Large intestine (tissue), 3 donors: Measurements from ENCODE around the gene EXOSC9. TPM values are rescaled to one million over a fixed set of nuclear protein-coding genes. Genes with fewer than 3 reads are reported as not detected.

Experiments used
- DNase-seq, 2 donors: peaks; one replicate each; pipeline versions ENCODE4 v3.0.0 to v3.0.0-alpha.2; 2013
- H3K27ac ChIP-seq: one replicate; pipeline ENCODE4 v1.5.1; 2013; ENCODE audit warnings: low read length
- H3K27me3 ChIP-seq: 2 replicates; pipeline ENCODE4 v1.6.1; 2013; ENCODE audit warnings: low read length; ENCODE audit not compliant: control insufficient read depth, insufficient read depth
- H3K36me3 ChIP-seq: 2 replicates; pipeline ENCODE4 v1.6.1; 2013; ENCODE audit warnings: low read length; ENCODE audit not compliant: control insufficient read depth, insufficient read depth
- H3K4me1 ChIP-seq: one replicate; pipeline ENCODE4 v1.6.1; 2013; ENCODE audit warnings: low read length; ENCODE audit not compliant: control insufficient read depth, insufficient read depth
- H3K4me3 ChIP-seq: one replicate; pipeline ENCODE4 v1.5.1; 2013; ENCODE audit warnings: low read length
- H3K9me3 ChIP-seq: one replicate; pipeline ENCODE4 v1.6.1; 2013; ENCODE audit warnings: mild to moderate bottlenecking, low read depth, low read length, moderate library complexity; ENCODE audit not compliant: control insufficient read depth
- WGBS: methylation state at CpG from one replicate; pipeline ENCODE4 v1.1.5; 2013; ENCODE audit warnings: low lambda C conversion rate; ENCODE audit not compliant: insufficient coverage; 5-methylcytosine and 5-hydroxymethylcytosine counted together
- polyA plus RNA-seq: library from polyadenylated mRNA; unstranded; fragments of 120-200 nt; gene quantifications from one replicate; pipeline ENCODE4 v1.2.1, GENCODE V29; 2013

Gene EXOSC9
- polyA plus RNA-seq, 1 donor, result 29.0 TPM

DNA sequence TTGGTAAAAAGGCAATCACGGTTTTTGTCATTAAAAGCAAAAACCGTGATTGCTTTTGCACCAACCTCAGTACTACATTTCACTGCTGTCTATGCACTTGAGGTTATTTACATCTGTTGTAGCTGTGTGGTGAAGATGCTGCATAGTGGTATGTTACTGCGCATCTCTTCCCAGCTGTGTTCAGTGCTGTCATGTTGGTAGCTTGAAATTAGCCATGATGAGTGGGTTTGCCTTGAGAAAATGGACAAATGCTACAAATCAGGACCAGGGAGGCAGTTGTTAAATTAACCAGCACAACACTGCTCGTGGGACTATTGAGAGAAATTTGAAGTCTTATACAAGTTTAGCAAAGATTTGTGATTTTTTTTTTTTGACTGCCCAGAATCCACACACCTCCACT is 34.0 kb upstream of the EXOSC9 start:
- no peak for DNase-seq
- no peaks in the 10 kb centered on the region for H3K4me1 ChIP-seq
- H3K27me3 ChIP-seq, result peaks cover 71% of the 10 kb centered on the region
- H3K4me3 ChIP-seq, result no peak overlapping the region
- no peaks in the 10 kb centered on the region for H3K9me3 ChIP-seq
- no peak overlapping the region for H3K27ac ChIP-seq
- H3K36me3 ChIP-seq, result no peaks in the 10 kb centered on the region
- no CpG with 5 or more reads among the region's 4 CpGs for WGBS

DNA sequence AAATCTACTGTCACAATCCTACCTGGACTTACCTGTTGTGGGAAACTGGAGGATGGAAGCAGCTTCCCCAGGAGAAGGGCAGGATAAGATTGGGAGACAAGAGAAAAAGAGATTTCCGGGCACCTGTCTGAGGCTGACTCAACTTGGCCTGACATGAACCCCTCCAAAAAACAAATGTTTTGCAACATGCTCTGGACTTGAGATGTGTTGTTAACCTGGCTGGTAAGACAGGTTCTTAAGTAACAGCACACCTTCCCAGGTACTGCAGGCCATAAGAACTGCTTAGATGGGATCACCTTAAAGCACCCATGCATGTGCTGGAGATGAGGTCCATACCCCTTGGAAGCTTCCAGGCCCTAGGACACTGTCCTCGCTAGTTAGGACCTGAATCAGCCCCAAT is 31.8 kb upstream of the EXOSC9 start:
- no peak overlapping the region for H3K27ac ChIP-seq
- H3K4me3 ChIP-seq, result no peak overlapping the region
- peaks cover 55% of the 10 kb centered on the region for H3K27me3 ChIP-seq
- DNase-seq, result no peak
- H3K36me3 ChIP-seq, result no peaks in the 10 kb centered on the region
- no CpG with 5 or more reads among the region's 2 CpGs for WGBS
- H3K4me1 ChIP-seq, result no peaks in the 10 kb centered on the region
- no peaks in the 10 kb centered on the region for H3K9me3 ChIP-seq

DNA sequence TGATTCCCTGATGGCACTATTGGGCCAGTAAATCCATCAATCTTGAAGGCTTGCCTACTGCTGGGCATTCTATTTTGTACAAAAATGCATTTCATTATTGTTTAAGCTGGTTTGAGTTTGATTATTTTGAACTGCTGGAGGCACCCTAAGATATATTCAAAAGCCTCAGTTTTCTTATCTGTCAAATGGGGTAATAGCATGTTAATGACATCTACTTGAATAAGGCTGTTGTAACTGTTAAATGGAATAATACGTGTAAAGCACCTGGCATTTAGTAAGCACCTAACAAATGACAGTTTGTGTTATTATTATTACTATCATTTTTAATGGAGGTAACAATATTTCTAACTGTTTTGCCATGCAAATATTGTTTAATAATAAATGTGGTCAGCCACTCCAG is 29.3 kb upstream of the EXOSC9 start:
- Histone ChIP-seq H3K4me3 (no peak overlapping the region), H3K9me3 (no peaks in the 10 kb centered on the region), H3K36me3 (no peaks in the 10 kb centered on the region), H3K27ac (no peak overlapping the region), H3K4me1 (no peaks in the 10 kb centered on the region), H3K27me3 (peaks cover 29% of the 10 kb centered on the region)
- 100% methylated on average over 1 of the region's 1 CpG for WGBS
- no peak for DNase-seq

DNA sequence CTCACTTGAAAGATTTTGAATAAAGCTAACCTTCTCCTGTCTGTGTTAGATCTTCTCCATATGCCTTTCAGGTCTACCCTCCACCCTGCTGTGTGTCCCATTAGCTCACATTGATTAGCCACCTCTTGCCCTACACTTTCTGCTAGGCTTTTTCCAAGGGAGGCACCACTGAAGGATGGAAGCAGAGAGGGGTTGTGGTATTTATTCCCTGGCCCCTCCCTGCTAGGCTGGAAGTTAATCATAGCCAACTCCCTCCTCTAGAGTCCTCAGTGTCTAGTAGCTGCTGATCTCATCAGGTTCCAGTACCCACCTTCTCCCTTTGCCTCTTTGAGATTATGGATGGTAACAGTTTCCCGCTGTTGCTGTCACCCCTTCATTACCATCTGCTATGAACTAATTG is 27.2 kb upstream of the EXOSC9 start:
- WGBS, result 60% methylated on average over 1 of the region's 1 CpG
- DNase-seq, result no peak
- Histone ChIP-seq H3K27me3 (peaks cover 24% of the 10 kb centered on the region), H3K9me3 (no peaks in the 10 kb centered on the region), H3K27ac (no peak overlapping the region), H3K4me1 (no peaks in the 10 kb centered on the region), H3K4me3 (no peak overlapping the region), H3K36me3 (no peaks in the 10 kb centered on the region)

DNA sequence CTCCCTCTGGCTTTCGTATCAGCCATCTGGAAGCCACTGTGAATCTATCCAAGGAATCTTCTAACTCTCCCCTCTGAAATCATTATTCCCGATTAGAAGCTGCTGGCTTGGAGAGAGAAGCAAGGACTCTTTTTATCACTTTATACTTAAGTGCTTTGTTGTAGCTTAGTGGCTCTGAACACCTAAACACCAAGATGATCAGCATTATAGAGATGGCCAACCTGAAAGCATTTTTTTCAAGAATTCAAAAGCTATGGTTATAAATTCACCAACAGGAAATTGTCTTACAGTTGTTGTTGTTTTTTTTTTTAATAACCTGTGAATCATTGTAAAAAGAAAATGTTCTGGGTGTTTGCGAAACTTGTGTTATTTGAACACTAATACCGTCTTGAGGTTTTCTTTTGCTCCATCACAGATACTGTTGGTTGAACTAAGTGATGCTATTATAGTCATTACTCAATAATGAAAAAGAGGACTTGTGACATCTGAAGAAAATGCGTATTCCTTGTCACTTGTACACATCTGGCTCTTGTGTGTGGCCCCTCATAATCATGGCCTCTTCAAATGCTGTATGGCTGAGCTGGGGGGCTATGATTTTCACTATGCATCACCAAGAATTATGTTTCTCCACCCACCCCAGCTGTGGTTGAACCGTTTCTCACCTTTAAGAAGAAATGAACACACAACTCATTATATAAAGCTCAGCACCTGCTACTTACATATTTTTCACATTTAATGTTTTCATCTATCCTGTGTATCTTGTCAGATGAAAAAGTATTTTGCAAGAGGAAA is 24.3 kb upstream of the EXOSC9 start:
- no peaks in the 10 kb centered on the region for H3K9me3 ChIP-seq
- WGBS, result 100% methylated on average over 1 of the region's 6 CpGs

DNA sequence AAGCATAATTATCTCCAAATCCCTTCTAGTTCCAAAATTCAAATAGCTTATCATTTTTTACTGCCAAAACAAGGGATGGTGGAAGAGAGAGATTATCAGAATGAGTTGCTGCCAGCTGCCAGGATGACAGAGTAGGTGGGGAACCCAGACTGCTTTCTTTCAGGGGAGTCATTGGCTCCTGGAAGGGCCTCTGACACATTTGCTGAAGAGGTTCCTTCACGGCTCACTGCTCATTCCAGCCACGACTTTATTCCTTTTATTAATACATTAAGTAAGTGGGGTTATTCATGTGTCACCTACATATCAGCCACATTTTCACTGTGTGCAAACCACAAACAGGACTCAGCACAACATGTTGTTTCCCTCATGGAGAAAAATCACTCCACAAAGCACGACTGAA is 23.5 kb upstream of the EXOSC9 start:
- no peak overlapping the region for H3K27ac ChIP-seq
- H3K4me3 ChIP-seq, result no peak overlapping the region
- no peak for DNase-seq
- H3K36me3 ChIP-seq, result no peaks in the 10 kb centered on the region
- 0% methylated on average over 1 of the region's 3 CpGs for WGBS
- H3K27me3 ChIP-seq, result peaks cover 8% of the 10 kb centered on the region
- H3K4me1 ChIP-seq, result no peaks in the 10 kb centered on the region
- H3K9me3 ChIP-seq, result no peaks in the 10 kb centered on the region

More for the DNA sequence above, 24.3 kb upstream of the EXOSC9 start:
- Histone ChIP-seq H3K27me3 (peaks cover 8% of the 10 kb centered on the region), H3K4me1 (no peaks in the 10 kb centered on the region), H3K27ac (no peak overlapping the region), H3K4me3 (no peak overlapping the region), H3K36me3 (no peaks in the 10 kb centered on the region)
- no peak for DNase-seq

DNA sequence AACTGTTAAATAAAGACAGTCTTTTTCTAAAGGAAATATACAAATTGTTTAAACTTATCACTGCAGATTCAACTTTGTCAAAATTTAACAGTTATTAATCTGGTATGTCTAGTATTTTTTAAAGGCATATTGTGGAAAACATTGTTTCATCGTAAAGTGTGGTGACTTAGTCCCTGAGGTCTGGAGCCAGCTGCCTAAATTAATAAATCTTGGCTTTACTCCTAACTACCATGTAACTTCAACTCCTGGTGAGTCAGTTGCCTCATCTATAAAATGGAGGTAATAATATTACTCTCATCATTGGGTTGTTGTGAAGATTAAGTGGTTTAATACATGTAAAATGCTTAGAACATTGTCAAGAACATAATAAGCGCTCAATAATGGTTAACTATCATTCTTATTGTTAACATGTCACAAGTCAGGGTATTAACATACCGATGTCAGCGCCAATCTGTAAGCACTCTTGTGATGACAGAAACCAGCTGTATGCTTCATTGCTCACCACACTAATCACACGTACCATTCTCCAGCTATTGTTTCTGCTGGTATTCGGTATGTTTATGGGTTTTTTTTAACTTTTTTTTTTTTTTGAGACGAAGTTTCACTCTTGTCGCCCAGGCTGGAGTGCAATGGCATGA is 22.0 kb upstream of the EXOSC9 start:
- no peak for DNase-seq
- Histone ChIP-seq H3K36me3 (no peaks in the 10 kb centered on the region), H3K9me3 (no peaks in the 10 kb centered on the region), H3K4me3 (no peak overlapping the region), H3K27ac (no peak overlapping the region), H3K4me1 (no peaks in the 10 kb centered on the region), H3K27me3 (peaks cover 8% of the 10 kb centered on the region)
- 83% methylated on average over 2 of the region's 8 CpGs for WGBS

DNA sequence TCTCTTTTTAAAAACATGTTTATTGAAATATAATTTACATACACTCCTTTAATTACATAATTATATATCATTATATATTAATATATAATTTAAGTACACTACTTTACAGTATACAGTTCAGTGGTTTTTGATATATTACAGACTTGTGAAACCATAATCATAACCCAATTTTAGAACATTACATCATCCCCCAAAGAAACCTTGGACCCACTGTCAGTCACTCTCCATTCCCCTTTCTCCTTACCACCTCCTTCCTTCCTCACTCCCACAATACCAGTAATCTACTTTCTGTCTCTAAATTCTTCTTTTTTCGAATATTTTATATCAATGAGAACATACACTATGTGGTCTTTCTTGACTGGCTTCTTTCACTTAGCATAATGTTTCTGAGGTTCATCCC is 17.9 kb upstream of the EXOSC9 start:
- Histone ChIP-seq H3K4me1 (no peaks in the 10 kb centered on the region), H3K36me3 (no peaks in the 10 kb centered on the region), H3K4me3 (no peak overlapping the region), H3K27ac (no peak overlapping the region), H3K27me3 (peaks cover 13% of the 10 kb centered on the region), H3K9me3 (no peaks in the 10 kb centered on the region)
- no peak for DNase-seq
- 82% methylated on average over 1 of the region's 1 CpG for WGBS

DNA sequence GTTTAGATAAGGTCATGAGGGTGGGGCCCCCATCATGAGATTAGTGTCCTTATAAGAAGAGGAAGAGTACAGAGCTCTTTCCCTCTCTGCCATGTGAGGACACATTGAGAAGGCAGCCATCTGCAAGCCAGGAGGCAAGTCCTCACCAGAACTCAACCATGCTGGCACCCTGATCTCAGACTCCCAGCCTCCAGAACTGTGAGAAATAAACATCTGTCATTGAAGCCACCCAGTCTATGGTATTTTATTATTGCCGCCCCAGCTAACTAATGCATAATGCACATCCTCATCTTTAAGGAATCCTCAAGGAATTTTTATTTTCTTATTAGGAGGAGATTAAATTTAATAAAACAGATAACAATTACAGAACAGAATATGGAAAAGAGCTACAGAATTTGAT is 16.7 kb upstream of the EXOSC9 start:
- Histone ChIP-seq H3K4me3 (no peak overlapping the region), H3K9me3 (no peaks in the 10 kb centered on the region), H3K27me3 (peaks cover 13% of the 10 kb centered on the region), H3K36me3 (no peaks in the 10 kb centered on the region), H3K27ac (no peak overlapping the region), H3K4me1 (no peaks in the 10 kb centered on the region)
- WGBS, result no CpG with 5 or more reads among the region's 1 CpG
- no peak for DNase-seq

DNA sequence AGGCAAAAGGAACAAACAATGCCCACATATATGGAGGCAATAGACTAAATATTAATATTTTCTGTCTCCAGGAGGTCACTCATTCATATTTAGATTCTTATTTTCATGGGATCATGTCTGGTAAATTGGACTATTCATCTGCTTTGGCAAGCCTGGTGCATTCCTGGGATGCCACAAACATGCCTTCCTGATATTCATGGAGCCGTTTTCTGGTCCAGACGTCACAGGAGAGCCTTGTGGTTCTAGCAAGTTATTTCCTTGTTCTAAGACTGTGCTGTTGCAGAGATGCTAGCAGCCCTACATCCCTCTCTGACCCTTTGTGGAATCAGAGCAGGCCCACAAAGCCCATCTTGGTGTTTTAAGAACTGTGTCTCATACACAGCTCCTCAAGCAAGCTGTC is 16.1 kb upstream of the EXOSC9 start:
- Histone ChIP-seq H3K27ac (no peak overlapping the region), H3K4me1 (no peaks in the 10 kb centered on the region), H3K36me3 (no peaks in the 10 kb centered on the region), H3K9me3 (no peaks in the 10 kb centered on the region), H3K4me3 (no peak overlapping the region), H3K27me3 (peaks cover 13% of the 10 kb centered on the region)
- DNase-seq, result no peak
- no CpG with 5 or more reads among the region's 2 CpGs for WGBS

DNA sequence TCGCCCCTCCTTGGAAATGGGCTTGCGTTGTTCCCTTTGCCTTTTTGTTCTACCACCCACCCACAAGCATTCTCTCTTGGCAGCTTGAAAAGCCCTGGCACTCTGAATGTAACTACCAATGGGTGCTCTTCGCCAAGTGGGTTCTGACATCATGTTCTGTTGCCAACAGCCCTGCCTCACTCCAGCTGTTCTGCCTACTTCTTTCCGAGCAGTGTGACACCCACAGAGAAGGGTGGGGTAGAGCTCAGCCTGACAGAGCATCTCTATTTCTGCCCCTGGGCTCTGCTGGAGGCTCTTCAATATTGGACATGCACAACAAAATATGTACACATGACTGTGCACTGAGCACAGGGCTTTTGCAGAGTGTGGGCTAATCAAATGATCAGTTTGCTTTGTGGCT is 15.6 kb upstream of the EXOSC9 start:
- Histone ChIP-seq H3K9me3 (no peaks in the 10 kb centered on the region), H3K4me1 (no peaks in the 10 kb centered on the region), H3K27ac (no peak overlapping the region), H3K4me3 (no peak overlapping the region), H3K36me3 (no peaks in the 10 kb centered on the region), H3K27me3 (peaks cover 13% of the 10 kb centered on the region)
- WGBS, result no CpG with 5 or more reads among the region's 4 CpGs
- DNase-seq, result no peak
